ENCODE measurements around the gene HCAR3. TPM values are rescaled to one million over a fixed set of nuclear protein-coding genes. Genes with fewer than 3 reads are reported as not detected.

Gene HCAR3
- total and polyA plus RNA-seq, 2 of the 8 experiments (the other 6 are each of a cell fraction or from before 2014, with no cell fraction given), result not detected

GRCh38 chr12:122669397-122670070, 47.1 kb downstream of the HCAR3 start:
- CTCF ChIA-PET (ENCODE audit: partially characterized antibody), result interaction anchor here (0.9 to 1.3 kb wide), 4 partner anchors 9 to 31 kb away, joined by 4 to 5 read pairs (median 4); no protein-coding TSS in a partner anchor
- H3K14ac ChIP-seq (ENCODE audit: insufficient read length), result no peak overlapping the region
- H4K20me1 ChIP-seq (replicated peaks in 1 of 2; ENCODE audit: control insufficient read depth in 1 of 2, insufficient read depth in 2 of 2, low read length in 2 of 2), result no peaks in the 10 kb centered on the region
- no peak overlapping the region for H3K4ac ChIP-seq (replicated peaks; ENCODE audit: insufficient read length, low read depth, low read length)
- no peak overlapping the region for H2AK5ac ChIP-seq (ENCODE audit: low read depth, low read length)
- H3K79me2 ChIP-seq (ENCODE audit: control insufficient read depth in 1 of 2, insufficient read depth in 2 of 2, low read length in 2 of 2), result no peaks in the 10 kb centered on the region
- no peaks in the 10 kb centered on the region for H3K79me1 ChIP-seq (ENCODE audit: low read depth, low read length)
- no peak overlapping the region for H3K9ac ChIP-seq (replicated peaks in 1 of 4; ENCODE audit: extremely low read depth in 1 of 4, low read depth in 3 of 4, low read length in 3 of 4)
- no peak overlapping the region for H3K4me2 ChIP-seq (ENCODE audit: insufficient read depth in 1 of 2, low read depth in 2 of 2, low read length in 2 of 2)
- H4K5ac ChIP-seq (ENCODE audit: insufficient read length, low read depth, low read length), result no peak overlapping the region
- no peaks in the 10 kb centered on the region for H3K36me3 ChIP-seq (ENCODE audit: control insufficient read depth in 2 of 4, insufficient read depth in 4 of 4, low read length in 3 of 4)
- no peak overlapping the region for H2BK120ac ChIP-seq (replicated peaks; ENCODE audit: low read depth, low read length)
- H3K27ac ChIP-seq (ENCODE audit: low read depth, low read length), result no peak overlapping the region
- H3K23me2 ChIP-seq (ENCODE audit: low read depth, low read length), result no peaks in the 10 kb centered on the region
- no peak overlapping the region for H2BK15ac ChIP-seq (ENCODE audit: low read length)
- 91% methylated on average over 5 of the region's 5 CpGs; no CpG with 5 or more reads in 1 of the 2 experiments for WGBS, 2 experiments (ENCODE audit: extremely low coverage in 1 of 2, insufficient coverage in 1 of 2, insufficient read length in 1 of 2, insufficient replicate concordance in 2 of 2, low coverage in 1 of 2, low lambda C conversion rate in 2 of 2, missing lambda C conversion rate in 1 of 2)
- H2BK20ac ChIP-seq (ENCODE audit: low read length), result no peak overlapping the region
- H3K4me1 ChIP-seq (replicated peaks in 1 of 4; ENCODE audit: control insufficient read depth in 3 of 4, insufficient read depth in 4 of 4, low read length in 3 of 4), result no peaks in the 10 kb centered on the region; a peak in 1 of 7 replicates
- FAIRE-seq (no peak), DNase-seq (ENCODE audit: low read depth in 1 of 2, low spot score in 2 of 2) (no peak)
- no peak overlapping the region for H4K8ac ChIP-seq (ENCODE audit: extremely low read depth, insufficient read depth, low read length)
- H3K9me3 ChIP-seq (ENCODE audit: insufficient read depth in 2 of 2, low read depth in 1 of 2, low read length in 1 of 2), result no peaks in the 10 kb centered on the region
- no peak overlapping the region for H3K23ac ChIP-seq (ENCODE audit: insufficient read length)
- POLR2A ChIA-PET (ENCODE audit: partially characterized antibody), result interaction anchor here (1.2 kb wide), 1 partner anchor 83 kb away, joined by 3 read pairs; the partner anchor contains the start of gene DENR
- H4K91ac ChIP-seq (replicated peaks; ENCODE audit: insufficient read length, low read length), result no peak overlapping the region
- no peak overlapping the region for H2AFZ ChIP-seq (ENCODE audit: low read length)
- H3K56ac ChIP-seq (replicated peaks; ENCODE audit: insufficient read length, low read depth, low read length), result no peak overlapping the region
- H3K27me3 ChIP-seq (replicated peaks in 1 of 4; ENCODE audit: control insufficient read depth in 3 of 4, extremely low read depth in 1 of 4, insufficient read depth in 3 of 4, low read length in 3 of 4), result no peaks in the 10 kb centered on the region
- H2BK12ac ChIP-seq (ENCODE audit: low read depth, low read length), result no peak overlapping the region
- no peak overlapping the region for H2BK5ac ChIP-seq (ENCODE audit: low read depth, low read length)
- H3K4me3 ChIP-seq (ENCODE audit: extremely low read depth in 1 of 4, insufficient read depth in 2 of 4, low read depth in 3 of 4, low read length in 4 of 4), result no peak overlapping the region
- no peak overlapping the region for H3K18ac ChIP-seq (ENCODE audit: extremely low read depth, low read length)
- TF ChIP-seq JUND (IDR thresholded peaks at IDR 0.05; ENCODE audit: low read length) (no peak), YY1 (IDR thresholded peaks at IDR 0.05; ENCODE audit: low read depth, low read length) (no peak), CBX5 (IDR thresholded peaks at IDR 0.05; ENCODE audit: low read depth, low read length) (no peak), KDM1A (IDR thresholded peaks at IDR 0.05; ENCODE audit: borderline replicate concordance, low read length) (no peak), SAP30 (IDR thresholded peaks at IDR 0.05; ENCODE audit: insufficient read depth, insufficient replicate concordance, low read length) (no peak), SIN3A (conservative IDR thresholded peaks at IDR 0.05 in 1 of 2, IDR thresholded peaks at IDR 0.05 in 1 of 2; ENCODE audit: low read depth in 1 of 2, low read length in 2 of 2) (no peak), JUN (IDR thresholded peaks at IDR 0.05; ENCODE audit: low read depth, low read length) (no peak), HDAC6 (IDR thresholded peaks at IDR 0.05; ENCODE audit: low read depth, low read length) (no peak), SP4 (IDR thresholded peaks at IDR 0.05; ENCODE audit: low read length) (no peak), MAX (IDR thresholded peaks at IDR 0.05) (no peak), EGR1 (IDR thresholded peaks at IDR 0.05; ENCODE audit: borderline replicate concordance, low read depth, low read length) (no peak), E2F6 (IDR thresholded peaks at IDR 0.05) (no peak), BRCA1 (IDR thresholded peaks at IDR 0.05; ENCODE audit: low read depth, low read length) (no peak)

Measured in H1 (cell line).